DMS 273 (cell line): ENCODE measurements around the gene STKLD1.
"Not testable (repeated sequence)": the region's sequence is repeated elsewhere in the genome, so short reads cannot be mapped to it uniquely, and the experiment has no call there.

Experiments
- DNase-seq: peaks from one replicate; lab custom pipeline; 2025; ENCODE audit not compliant: unreplicated experiment; lab: John Stamatoyannopoulos, UW

The STKLD1 gene

DNA sequence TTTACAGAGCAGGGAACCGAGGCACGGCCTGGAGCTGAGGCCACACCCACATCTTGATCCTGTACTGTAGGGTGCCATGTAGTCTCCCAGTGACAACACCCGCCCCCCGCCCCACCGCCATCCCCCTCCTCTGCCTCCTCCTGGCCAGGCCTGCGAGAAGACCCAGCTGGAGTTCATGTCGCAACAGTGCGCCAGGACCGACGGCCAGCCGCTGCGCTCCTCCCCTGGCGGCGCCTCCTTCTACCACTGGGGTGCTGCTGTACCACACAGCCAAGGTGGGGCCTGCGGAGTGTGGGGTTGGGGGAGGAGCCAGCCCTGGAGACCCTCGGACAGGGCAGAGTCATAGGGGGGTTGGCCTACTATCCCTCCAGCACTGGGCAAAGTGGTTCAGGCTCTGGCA is 60.5 kb downstream of the STKLD1 start:
- no peak for DNase-seq

DNA sequence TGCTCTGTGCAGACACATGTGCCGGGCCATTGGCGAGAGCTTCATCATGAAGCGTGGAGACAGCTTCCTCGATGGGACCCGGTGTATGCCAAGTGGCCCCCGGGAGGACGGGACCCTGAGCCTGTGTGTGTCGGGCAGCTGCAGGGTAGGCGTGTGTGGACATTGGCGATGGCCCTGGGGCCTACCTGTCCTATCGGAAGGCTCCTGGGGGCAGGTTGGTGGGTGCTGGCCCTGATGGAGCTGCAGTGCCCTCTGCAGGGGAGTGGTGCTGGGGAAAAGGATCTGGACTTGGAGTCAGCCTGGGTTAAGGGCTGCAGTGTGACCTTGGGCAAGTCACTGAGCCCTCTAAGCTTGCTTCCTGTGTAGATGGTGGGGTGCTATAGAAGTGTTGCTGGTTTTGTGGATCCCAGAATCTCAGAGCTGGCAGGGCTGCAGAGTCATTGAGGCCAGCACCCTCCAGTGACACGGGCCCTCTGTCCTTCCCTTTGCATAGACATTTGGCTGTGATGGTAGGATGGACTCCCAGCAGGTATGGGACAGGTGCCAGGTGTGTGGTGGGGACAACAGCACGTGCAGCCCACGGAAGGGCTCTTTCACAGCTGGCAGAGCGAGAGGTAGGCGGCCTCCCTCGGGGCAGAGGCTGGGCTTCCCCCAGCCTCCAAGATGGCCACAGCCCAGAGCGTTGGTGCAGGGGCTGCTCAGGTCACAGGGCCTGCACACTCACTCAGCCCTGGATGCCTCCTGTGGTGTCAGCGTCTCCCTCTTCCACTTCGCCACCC is 61.8 kb downstream of the STKLD1 start:
- no peak for DNase-seq

DNA sequence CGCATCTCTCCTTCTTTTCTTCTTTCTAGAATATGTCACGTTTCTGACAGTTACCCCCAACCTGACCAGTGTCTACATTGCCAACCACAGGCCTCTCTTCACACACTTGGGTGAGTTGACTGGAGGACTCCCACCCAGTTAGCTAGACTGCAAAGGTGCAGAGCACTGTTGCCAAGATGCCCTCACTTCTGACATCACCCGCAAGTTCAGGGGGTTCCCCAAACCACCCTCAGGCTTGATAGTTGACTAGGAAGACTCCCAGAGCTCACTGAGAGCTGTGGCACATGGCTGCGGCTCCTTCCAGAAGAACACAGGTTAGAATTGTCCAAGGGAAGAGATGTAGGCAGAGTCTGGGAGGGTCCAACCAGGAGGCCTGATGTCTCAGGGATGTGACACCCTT is 63.2 kb downstream of the STKLD1 start:
- no peak for DNase-seq

DNA sequence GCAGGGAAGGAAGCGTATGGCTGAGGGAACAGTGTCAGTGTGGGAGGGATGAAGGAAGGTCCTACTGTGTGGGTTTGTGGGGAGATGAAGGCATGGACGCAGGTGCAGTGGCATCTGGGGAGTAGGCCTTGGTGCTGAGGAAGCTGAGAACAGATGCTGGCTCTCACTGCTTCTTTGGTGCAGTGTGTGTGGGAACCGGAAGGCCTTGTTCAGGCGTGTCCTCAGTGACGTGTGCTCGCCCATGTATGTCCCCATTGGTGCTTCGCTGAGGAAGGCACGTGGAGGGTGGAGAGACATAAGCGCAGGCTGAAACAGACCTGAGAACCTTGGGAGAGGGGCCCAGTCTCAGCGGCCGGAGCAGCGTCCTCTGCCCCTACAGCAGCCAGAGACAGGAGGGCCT is 64.7 kb downstream of the STKLD1 start:
- no peak for DNase-seq

DNA sequence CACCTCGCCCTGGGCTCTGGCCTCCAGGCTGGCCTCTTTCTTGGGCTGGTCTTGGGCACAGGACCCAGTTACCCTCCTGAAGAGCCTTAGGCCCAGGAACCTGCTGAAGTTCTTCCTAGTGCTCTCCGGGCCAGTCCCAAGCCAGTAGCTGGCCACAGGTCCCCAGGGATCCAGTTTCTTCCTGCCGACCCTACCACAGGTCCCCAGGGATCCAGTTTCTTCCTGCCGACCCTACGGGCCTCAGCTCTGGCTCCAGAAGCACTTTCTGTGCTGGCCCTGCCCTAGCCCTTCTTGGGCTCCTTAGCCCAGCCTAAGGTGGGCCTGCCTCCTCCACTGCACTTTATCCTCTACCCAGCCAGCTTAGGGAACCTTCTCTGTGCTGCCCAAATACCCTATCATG is 65.4 kb downstream of the STKLD1 start:
- DNase-seq = no peak

DNA sequence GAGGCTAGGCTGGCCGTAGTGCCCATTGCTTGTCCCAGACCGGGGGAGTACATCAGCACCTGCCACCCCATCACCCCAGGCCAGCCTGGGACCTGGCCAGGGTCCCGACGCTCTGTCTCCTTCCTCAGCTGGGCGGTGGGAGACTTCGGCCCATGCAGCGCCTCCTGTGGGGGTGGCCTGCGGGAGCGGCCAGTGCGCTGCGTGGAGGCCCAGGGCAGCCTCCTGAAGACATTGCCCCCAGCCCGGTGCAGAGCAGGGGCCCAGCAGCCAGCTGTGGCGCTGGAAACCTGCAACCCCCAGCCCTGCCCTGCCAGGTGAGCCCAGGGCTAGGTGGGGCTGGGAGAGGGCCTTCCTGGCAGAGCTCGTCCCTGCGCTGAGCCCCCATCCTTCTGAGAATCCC is 67.1 kb downstream of the STKLD1 start:
- DNase-seq = no peak

DNA sequence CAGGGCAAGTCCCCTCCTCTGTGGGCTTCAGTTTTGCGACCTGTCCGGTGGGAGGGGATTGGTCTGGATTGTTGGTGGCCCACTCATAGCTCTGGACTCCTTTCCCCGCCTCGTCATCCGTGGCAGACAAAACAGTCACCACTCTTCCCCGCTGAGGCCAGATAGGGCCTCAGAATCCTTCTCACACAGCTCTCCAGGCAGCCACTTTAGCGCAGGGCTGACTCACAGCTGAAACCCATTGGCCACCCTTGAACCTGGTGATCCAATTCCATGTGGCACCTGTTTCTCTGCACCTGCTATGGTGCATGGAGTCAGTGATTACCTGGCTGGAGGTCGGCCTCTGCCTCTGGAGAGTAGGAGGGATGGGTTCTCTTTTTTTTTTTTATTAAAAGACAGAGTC is 67.8 kb downstream of the STKLD1 start:
- DNase-seq = no peak

DNA sequence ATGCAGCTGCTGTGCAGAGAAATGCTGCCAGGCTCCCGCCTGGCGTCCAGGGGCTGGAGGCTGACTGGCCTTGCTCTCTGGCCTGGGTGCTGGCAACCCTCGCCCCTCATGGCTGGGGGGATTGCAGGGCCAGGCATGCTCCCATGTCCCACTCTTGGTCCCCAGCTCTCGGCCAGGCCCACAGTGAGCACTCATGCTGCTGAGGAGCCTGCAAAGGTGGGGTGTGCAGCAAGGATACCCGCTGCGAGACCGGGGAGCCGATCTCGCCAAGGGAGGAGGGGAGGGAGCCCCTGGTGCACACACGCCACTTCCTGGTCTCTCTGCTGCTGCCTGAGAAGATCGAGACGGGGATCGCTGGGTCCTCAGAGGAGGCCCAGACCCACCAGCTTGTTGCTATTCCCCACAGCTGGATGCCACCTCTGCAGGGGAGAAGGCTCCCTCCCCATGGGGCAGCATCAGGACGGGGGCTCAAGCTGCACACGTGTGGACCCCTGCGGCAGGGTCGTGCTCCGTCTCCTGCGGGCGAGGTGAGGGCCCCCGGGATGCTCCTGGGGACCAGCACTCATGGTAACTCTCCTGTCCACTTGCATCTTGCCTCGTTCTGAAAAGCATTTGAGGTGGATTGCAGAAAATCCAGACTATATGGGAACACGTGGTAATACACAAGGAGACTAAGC is 69.3 kb downstream of the STKLD1 start:
- DNase-seq = no peak

DNA sequence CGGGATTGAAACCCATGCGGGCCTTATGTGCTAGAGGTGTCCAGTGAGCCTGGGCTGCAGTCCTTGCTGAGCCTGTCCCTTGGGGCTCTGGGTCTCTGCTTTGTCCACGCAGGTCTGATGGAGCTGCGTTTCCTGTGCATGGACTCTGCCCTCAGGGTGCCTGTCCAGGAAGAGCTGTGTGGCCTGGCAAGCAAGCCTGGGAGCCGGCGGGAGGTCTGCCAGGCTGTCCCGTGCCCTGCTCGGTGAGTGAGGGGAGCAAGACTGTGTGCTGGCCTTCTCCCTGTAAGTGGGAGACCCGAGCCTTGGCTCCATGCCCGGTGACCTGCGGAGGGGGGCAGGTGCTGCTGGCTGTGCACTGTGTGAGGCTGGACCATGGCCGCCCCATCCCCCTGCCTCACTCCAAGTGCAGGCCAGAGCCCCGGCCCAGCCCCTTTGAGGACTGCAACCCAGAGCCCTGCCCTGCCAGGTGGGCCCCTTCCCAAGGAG is 72.4 kb downstream of the STKLD1 start:
- DNase-seq = no peak

DNA sequence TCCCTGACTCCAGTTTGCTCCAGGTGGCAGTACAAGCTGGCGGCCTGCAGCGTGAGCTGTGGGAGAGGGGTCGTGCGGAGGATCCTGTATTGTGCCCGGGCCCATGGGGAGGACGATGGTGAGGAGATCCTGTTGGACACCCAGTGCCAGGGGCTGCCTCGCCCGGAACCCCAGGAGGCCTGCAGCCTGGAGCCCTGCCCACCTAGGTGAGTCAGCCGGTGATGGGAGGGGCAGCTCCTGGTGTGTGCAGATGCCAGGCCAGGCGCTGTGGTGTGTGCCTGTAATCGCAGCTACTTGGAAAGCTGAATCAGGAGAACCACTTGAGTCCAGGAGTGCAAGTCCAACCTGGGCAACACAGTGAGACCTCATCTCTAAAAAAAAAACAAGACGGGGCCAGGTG is 73.6 kb downstream of the STKLD1 start:
- DNase-seq = peak; percentile 40

DNA sequence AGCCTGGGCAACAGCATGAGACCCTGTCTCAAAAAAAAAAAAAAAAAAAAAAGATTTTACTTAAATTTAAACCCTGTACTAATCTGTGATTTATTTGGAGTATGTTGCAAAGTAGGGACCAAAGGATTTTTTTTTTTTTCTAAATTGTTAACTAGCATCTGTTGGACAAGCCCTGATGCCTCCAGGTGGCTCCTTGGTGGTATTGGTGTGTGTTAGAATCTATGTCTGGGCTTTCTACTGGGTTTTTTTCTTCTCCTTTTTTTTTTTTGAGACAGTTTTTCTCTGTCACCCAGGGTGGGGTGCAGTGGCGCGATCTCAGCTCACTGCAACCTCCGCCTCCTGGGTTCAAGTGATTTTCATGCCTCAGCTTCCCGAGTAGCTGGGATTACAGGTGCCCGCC is 75.7 kb downstream of the STKLD1 start:
- DNase-seq = not testable (repeated sequence)

DNA sequence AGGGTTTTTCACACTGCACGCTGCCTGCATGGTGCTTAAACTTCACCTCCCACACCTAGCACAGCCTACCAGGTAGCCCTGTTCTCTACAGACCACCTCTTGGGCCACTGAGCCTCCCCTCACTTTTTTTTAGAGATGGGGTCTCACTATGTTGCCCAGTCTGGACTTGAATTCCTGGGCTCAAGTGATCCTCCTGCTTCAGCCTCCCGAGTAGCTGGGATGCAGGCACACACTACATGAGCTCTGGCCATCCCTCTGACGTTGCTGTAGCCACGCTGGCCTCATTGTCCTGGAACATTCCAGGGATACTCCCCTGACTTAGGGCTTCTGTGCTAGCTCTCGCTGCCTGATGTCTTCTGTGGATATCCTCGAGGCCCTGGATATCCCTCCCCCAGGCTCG is 76.4 kb downstream of the STKLD1 start:
- no peak for DNase-seq

DNA sequence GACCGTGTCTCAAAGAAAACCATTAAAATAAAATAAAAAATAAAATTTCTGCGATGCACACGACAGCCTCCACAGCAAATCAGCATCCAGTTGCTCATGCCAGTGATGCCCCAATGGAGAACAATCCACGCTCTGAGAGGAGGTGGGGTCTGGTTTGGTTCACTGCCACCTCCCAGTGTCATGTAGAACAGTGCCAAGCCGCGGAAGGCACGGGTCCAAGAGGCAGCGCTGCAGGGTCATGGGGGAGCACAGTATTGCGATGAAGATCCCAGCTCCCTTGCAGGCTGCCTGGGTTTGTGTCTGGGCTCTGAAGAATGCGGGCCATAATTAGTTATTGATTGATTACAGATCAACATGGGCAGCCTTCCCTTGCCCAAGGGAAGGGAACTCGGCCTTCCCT is 77.5 kb downstream of the STKLD1 start:
- no peak for DNase-seq

DNA sequence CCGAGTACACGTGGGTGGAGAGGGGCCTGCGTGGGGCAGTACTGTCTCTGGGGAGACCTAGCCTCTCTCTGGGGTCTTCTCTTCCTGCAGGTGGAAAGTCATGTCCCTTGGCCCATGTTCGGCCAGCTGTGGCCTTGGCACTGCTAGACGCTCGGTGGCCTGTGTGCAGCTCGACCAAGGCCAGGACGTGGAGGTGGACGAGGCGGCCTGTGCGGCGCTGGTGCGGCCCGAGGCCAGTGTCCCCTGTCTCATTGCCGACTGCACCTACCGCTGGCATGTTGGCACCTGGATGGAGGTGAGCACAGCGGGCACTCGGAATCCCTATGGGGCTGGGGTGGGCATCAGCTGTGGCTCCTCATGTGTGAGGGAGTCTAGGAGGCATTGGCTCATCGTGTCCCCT is 78.2 kb downstream of the STKLD1 start:
- no peak for DNase-seq

DNA sequence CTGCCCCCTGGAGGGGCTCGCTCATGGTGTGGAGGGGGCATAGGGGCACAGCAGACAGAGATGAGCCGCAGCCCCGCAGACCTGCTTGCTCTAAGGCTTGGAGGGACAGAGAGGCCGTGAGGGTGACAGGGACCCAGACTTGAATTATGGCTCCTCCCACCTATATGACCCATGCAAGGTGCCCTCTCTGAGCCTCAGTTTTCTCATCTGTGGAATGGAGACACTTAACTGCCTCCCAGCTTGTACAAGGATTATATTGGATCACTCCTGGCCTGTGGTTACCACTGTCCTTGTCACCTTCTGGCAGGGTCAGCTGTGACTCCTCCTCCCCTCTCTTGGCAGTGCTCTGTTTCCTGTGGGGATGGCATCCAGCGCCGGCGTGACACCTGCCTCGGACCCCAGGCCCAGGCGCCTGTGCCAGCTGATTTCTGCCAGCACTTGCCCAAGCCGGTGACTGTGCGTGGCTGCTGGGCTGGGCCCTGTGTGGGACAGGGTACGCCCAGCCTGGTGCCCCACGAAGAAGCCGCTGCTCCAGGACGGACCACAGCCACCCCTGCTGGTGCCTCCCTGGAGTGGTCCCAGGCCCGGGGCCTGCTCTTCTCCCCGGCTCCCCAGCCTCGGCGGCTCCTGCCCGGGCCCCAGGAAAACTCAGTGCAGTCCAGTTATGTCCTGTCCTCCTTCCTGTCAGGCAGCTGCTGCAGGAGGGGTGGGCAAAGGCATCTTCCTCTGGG is 78.9 kb downstream of the STKLD1 start:
- no peak for DNase-seq
